ENCODE results near the gene TNS4. TPM values are rescaled to one million over a fixed set of nuclear protein-coding genes. Genes with fewer than 3 reads are reported as not detected.

TNS4 gene
- total and polyA plus RNA-seq, 8 donors: 0.16 to 0.24 TPM; not detected in 6

DNA sequence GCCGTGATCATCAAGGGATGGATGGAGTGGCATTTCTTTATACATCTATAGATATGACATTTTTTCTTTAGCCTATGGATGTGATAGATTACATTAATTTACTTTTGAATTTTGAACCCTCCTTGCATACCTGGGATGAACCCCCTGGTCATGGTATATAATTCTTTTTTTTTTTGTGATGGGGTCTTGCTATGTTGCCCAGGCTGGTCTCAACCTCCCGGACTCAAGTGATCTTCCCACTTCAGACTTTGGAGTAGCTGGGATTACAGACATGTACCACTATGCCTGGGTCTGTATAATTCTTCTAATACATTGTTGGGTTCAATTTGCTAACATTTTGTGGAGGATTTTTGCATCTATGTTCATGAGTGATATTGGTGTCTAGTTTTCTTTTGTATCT is 1.7 kb upstream of the TNS4 start:
- intact Hi-C loops (cut with DNase I): no loop called here
- no peak for DNase-seq
- no peak overlapping the region for H3K4me3 ChIP-seq
- TF ChIP-seq, protein P1, sequence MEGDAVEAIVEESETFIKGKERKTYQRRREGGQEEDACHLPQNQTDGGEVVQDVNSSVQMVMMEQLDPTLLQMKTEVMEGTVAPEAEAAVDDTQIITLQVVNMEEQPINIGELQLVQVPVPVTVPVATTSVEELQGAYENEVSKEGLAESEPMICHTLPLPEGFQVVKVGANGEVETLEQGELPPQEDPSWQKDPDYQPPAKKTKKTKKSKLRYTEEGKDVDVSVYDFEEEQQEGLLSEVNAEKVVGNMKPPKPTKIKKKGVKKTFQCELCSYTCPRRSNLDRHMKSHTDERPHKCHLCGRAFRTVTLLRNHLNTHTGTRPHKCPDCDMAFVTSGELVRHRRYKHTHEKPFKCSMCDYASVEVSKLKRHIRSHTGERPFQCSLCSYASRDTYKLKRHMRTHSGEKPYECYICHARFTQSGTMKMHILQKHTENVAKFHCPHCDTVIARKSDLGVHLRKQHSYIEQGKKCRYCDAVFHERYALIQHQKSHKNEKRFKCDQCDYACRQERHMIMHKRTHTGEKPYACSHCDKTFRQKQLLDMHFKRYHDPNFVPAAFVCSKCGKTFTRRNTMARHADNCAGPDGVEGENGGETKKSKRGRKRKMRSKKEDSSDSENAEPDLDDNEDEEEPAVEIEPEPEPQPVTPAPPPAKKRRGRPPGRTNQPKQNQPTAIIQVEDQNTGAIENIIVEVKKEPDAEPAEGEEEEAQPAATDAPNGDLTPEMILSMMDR (IDR thresholded peaks at IDR 0.05): no peak
- ATAC-seq: no peak
- FAIRE-seq: no peak
- H3K27ac ChIP-seq: no peak overlapping the region
- no peaks in the 10 kb centered on the region for H3K36me3 ChIP-seq
- no peaks in the 10 kb centered on the region for H3K9me3 ChIP-seq
- peaks cover 0 to 8% (median 4%) of the 10 kb centered on the region in 3 donors for H3K4me1 ChIP-seq
- WGBS, 2 donors: 93 to 96% methylated on average over 2 of the region's 2 CpGs
- no peaks in the 10 kb centered on the region for H3K27me3 ChIP-seq

DNA sequence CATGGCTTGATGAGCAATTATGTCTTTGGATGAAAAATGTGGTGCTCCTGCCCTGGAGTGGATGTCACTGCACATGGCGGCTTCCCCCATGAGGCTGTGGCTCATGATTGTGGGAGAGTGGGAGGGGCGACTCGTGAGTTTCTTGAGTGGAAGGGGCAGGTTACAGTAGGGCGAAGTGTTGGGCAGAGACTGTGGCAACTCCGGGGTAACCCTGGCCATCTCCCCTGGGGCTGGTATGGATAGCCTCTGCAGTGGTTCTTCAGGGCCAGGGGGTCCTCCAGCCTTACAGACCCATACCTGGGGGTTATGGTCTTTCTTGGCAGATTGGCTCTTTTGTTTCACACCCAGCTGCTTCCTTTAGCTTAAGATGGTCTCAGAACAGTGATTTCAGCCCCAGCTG is 1.3 kb upstream of the TNS4 start:
- Histone ChIP-seq H3K9me3 (no peaks in the 10 kb centered on the region), H3K4me1 (peaks cover 0 to 8% (median 4%) of the 10 kb centered on the region in 3 donors), H3K4me3 (no peak overlapping the region), H3K27ac (no peak overlapping the region), H3K27me3 (no peaks in the 10 kb centered on the region), H3K36me3 (no peaks in the 10 kb centered on the region)
- intact Hi-C loops (cut with DNase I): no loop called here
- DNase-seq: no peak
- ATAC-seq: no peak
- TF ChIP-seq, protein P1 (IDR thresholded peaks at IDR 0.05): no peak
- WGBS, 2 donors: 85 to 96% methylated on average over 5 of the region's 5 CpGs
- FAIRE-seq: no peak

GRCh38 chr17:40500709-40501108 is 714 bp downstream of the TNS4 start:
- ATAC-seq (no peak), DNase-seq (no peak), FAIRE-seq (no peak)
- intact Hi-C loops (cut with DNase I): no loop called here
- Histone ChIP-seq H3K9me3 (no peaks in the 10 kb centered on the region), H3K27me3 (no peaks in the 10 kb centered on the region), H3K4me3 (no peak overlapping the region), H3K36me3 (no peaks in the 10 kb centered on the region), H3K27ac (no peak overlapping the region), H3K4me1 (peaks cover 0 to 8% (median 4%) of the 10 kb centered on the region in 3 donors)
- WGBS, 2 donors: 93 to 97% methylated on average over 10 of the region's 10 CpGs
- TF ChIP-seq, protein P1 (IDR thresholded peaks at IDR 0.05): no peak

- WGBS, 2 donors: 81 to 87% methylated on average over 8 to 11 of the region's 11 CpGs
- peaks cover 0 to 8% (median 4%) of the 10 kb centered on the region in 3 donors for H3K4me1 ChIP-seq
- H3K9me3 ChIP-seq: no peaks in the 10 kb centered on the region
- H3K27me3 ChIP-seq: no peaks in the 10 kb centered on the region
- no peak for DNase-seq
- no peak for FAIRE-seq
- TF ChIP-seq, protein P1 (IDR thresholded peaks at IDR 0.05): no peak
- H3K4me3 ChIP-seq: no peak overlapping the region
- H3K36me3 ChIP-seq: no peaks in the 10 kb centered on the region
- intact Hi-C loops (cut with DNase I): no loop called here
- no peak overlapping the region for H3K27ac ChIP-seq
- ATAC-seq: no peak
Observed at GRCh38 chr17:40500190-40500589, 1.2 kb downstream of the TNS4 start.

GRCh38 chr17:40499551-40500189 is 1.8 kb downstream of the TNS4 start:
- WGBS, 2 donors: 12 to 15% methylated on average over 17 of the region's 17 CpGs
- peak; percentile 91 to 100 (median 96) for ATAC-seq
- H3K36me3 ChIP-seq: no peaks in the 10 kb centered on the region
- TF ChIP-seq, protein P1 (IDR thresholded peaks at IDR 0.05): no peak
- FAIRE-seq: no peak
- H3K9me3 ChIP-seq: no peaks in the 10 kb centered on the region
- intact Hi-C loops (cut with DNase I): no loop called here
- no peak overlapping the region for H3K27ac ChIP-seq
- H3K4me1 ChIP-seq: peaks cover 0 to 8% (median 4%) of the 10 kb centered on the region in 3 donors
- peak overlapping the region in 1 of 4 donors; percentile 17 for H3K4me3 ChIP-seq
- H3K27me3 ChIP-seq: no peaks in the 10 kb centered on the region
- DNase-seq: peak; percentile 77 to 93 (median 86)

Measured in pancreas (tissue), 10 donors.